Type B pancreatic cell (in vitro differentiated cells): Measurements from ENCODE around the gene FAM53C. TPM values are rescaled to one million over a fixed set of nuclear protein-coding genes. Genes with fewer than 3 reads are reported as not detected.

Experiments
- DNase-seq: peaks from one replicate; pipeline ENCODE4 v3.0.0; 2021; ENCODE audit warnings: mixed read lengths; ENCODE audit not compliant: unreplicated experiment; ENCODE audit errors: extremely low spot score
- H3K27ac Mint-ChIP-seq: 2 replicates; pipeline ENCODE4 v1.8.0; 2021; ENCODE audit warnings: mild to moderate bottlenecking, mixed read lengths
- H3K27me3 Mint-ChIP-seq: 2 replicates; pipeline ENCODE4 v1.8.0; 2021; ENCODE audit warnings: mixed read lengths
- H3K36me3 Mint-ChIP-seq: 2 replicates; pipeline ENCODE4 v1.8.0; 2021; ENCODE audit warnings: mixed read lengths
- H3K4me1 Mint-ChIP-seq: one replicate; pipeline ENCODE4 v1.8.0; 2021; ENCODE audit warnings: mixed read lengths; ENCODE audit not compliant: unreplicated experiment
- H3K4me3 Mint-ChIP-seq: 2 replicates; pipeline ENCODE4 v1.8.0; 2021; ENCODE audit warnings: mild to moderate bottlenecking, mixed read lengths
- H3K9me3 Mint-ChIP-seq: 2 replicates; pipeline ENCODE4 v1.8.0; 2021; ENCODE audit warnings: mixed read lengths
- CTCF ChIP-seq: fragments of 200-600 bp; sonication (generic); conservative IDR thresholded peaks from 2 replicates; pipeline ENCODE4 v1.5.0; 2021; ENCODE audit warnings: antibody characterized with exemption, mild to moderate bottlenecking
- total RNA-seq: library from RNA; stranded (reverse); gene quantifications from 2 replicates; pipeline ENCODE4 v1.2.1, GENCODE V29; 2021; ENCODE audit warnings: low replicate concordance

Gene FAM53C
- total RNA-seq, 1 donor from 2014 or later: 56.4 TPM

GRCh38 chr5:138336952-138337684, 948 bp upstream of the FAM53C start:
- Mint-ChIP-seq H3K9me3 (no peaks in the 10 kb centered on the region), H3K4me3 (peak overlapping the region; percentile 95), H3K27ac (peak overlapping the region; percentile 99), H3K27me3 (no peaks in the 10 kb centered on the region), H3K4me1 (peaks cover 35% of the 10 kb centered on the region), H3K36me3 (peaks cover 11% of the 10 kb centered on the region)
- TF ChIP-seq CTCF: no peak
- DNase-seq: peak; percentile 79

GRCh38 chr5:138338411-138339090, 485 bp downstream of the FAM53C start:
- no peak for TF ChIP-seq CTCF
- H3K9me3 Mint-ChIP-seq: no peaks in the 10 kb centered on the region
- no peak for DNase-seq

GRCh38 chr5:138339091-138339456, 1.0 kb downstream of the FAM53C start:
- Mint-ChIP-seq H3K4me3 (peak overlapping the region; percentile 91), H3K27ac (peak overlapping the region; percentile 89), H3K4me1 (peaks cover 32% of the 10 kb centered on the region), H3K36me3 (peaks cover 17% of the 10 kb centered on the region), H3K27me3 (no peaks in the 10 kb centered on the region), H3K9me3 (no peaks in the 10 kb centered on the region)
- TF ChIP-seq CTCF: no peak
- no peak for DNase-seq

More at GRCh38 chr5:138338411-138339090, 485 bp downstream of the FAM53C start:
- Mint-ChIP-seq H3K36me3 (peaks cover 11% of the 10 kb centered on the region), H3K27ac (peak overlapping the region; percentile 89), H3K4me1 (peaks cover 32% of the 10 kb centered on the region), H3K27me3 (no peaks in the 10 kb centered on the region), H3K4me3 (peak overlapping the region; percentile 95)

- H3K9me3 Mint-ChIP-seq: no peaks in the 10 kb centered on the region
- H3K36me3 Mint-ChIP-seq: peaks cover 21% of the 10 kb centered on the region
- peaks cover 32% of the 10 kb centered on the region for H3K4me1 Mint-ChIP-seq
- H3K27ac Mint-ChIP-seq: peak overlapping the region; percentile 89
- no peak for TF ChIP-seq CTCF
- no peak for DNase-seq
- peak overlapping the region; percentile 91 for H3K4me3 Mint-ChIP-seq
- no peaks in the 10 kb centered on the region for H3K27me3 Mint-ChIP-seq
Measured at GRCh38 chr5:138339464-138339863, 1.4 kb downstream of the FAM53C start.

GRCh38 chr5:138340008-138340407, 1.9 kb downstream of the FAM53C start:
- no peak for DNase-seq
- no peak for TF ChIP-seq CTCF
- H3K4me1 Mint-ChIP-seq: peaks cover 32% of the 10 kb centered on the region
- peak overlapping the region; percentile 89 for H3K27ac Mint-ChIP-seq
- H3K36me3 Mint-ChIP-seq: peaks cover 22% of the 10 kb centered on the region
- no peaks in the 10 kb centered on the region for H3K27me3 Mint-ChIP-seq
- no peaks in the 10 kb centered on the region for H3K9me3 Mint-ChIP-seq
- H3K4me3 Mint-ChIP-seq: peak overlapping the region; percentile 91
